ENCODE data around the gene LCTL.
A peak's percentile ranks its signal among the peaks of the same experiment; 100 is the strongest.

The LCTL gene

DNA sequence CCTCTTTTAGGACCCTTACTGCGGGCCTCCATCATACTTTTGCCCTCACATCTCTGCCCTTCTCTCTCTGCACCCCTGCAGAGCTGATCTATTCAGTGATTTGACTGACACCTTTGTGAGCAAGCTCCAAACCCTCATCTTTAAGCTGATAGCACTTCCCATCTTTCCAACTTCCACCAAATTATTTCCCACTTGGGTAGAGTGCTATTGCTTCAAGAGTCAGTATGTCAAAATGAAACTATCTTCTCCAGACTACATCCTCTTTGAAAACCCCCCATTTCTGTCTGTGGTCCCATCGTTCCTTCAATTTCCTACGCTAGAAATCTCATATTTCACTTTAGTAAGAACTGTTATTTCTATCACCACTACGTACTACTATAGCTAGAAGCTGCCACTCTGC is 41.0 kb downstream of the LCTL start:
- in situ Hi-C loops (cut with HindIII; ENCODE audit: low sequenced_read_pairs) = no loop called here
- H3K4me3 ChIP-seq (ENCODE audit: low read depth, low read length) = no peak overlapping the region
- DNase-seq (ENCODE audit: low read depth, low spot score) = no peak
- TF ChIP-seq CTCF (IDR thresholded peaks at IDR 0.05; ENCODE audit: low read depth, low read length) = no peak

DNA sequence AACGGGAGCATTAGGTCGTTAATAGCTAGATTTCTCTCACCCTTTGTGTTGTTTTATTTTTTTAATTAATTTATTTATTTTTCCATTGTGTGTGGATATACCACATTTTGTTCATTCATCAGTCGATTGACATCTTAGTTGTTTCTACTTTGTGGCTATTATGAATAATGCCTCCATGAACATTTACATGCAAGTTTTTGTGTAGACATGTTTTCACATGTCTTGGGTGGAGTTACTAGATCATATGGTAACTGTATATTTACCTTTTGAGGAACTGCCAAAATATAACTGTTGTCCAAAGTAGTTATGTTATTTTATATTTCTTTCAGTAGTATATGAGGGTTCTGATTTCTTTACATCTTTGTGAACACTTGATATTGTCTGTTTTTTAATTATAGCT is 41.9 kb downstream of the LCTL start:
- no peak for DNase-seq (ENCODE audit: low read depth, low spot score)
- in situ Hi-C loops (cut with HindIII; ENCODE audit: low sequenced_read_pairs) = no loop called here
- no peak overlapping the region for H3K4me3 ChIP-seq (ENCODE audit: low read depth, low read length)
- no peak for TF ChIP-seq CTCF (IDR thresholded peaks at IDR 0.05; ENCODE audit: low read depth, low read length)

DNA sequence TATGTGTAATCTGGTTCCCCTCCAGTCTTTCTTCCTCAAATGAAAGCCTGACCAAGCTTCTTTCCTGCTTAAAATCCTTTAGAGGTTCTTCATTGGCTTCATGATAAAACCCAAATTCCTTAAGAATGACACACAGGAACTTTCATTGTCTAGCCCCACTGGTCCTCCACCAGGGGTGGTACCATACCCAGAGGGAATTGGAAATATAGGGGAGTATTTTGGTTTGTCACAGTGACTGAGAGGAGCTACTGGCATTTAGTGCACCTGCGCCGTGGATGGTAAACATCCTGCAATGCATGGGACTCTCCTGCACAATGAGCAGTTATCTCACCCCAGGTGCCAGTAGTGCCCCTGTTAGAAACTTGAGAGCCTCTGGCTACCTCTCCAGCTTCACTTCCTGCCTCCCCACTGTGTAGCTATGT is 49.9 kb downstream of the LCTL start:
- no peak for TF ChIP-seq CTCF (IDR thresholded peaks at IDR 0.05; ENCODE audit: low read depth, low read length)
- in situ Hi-C loops (cut with HindIII; ENCODE audit: low sequenced_read_pairs) = no loop called here
- H3K4me3 ChIP-seq (ENCODE audit: low read depth, low read length) = no peak overlapping the region
- no peak for DNase-seq (ENCODE audit: low read depth, low spot score)

GRCh38 chr15:66514586-66514985 is 51.2 kb downstream of the LCTL start:
- in situ Hi-C loops (cut with HindIII; ENCODE audit: low sequenced_read_pairs) = no loop called here
- H3K4me3 ChIP-seq (ENCODE audit: low read depth, low read length) = no peak overlapping the region
- TF ChIP-seq CTCF (IDR thresholded peaks at IDR 0.05; ENCODE audit: low read depth, low read length) = no peak
- DNase-seq (ENCODE audit: low read depth, low spot score) = no peak

DNA sequence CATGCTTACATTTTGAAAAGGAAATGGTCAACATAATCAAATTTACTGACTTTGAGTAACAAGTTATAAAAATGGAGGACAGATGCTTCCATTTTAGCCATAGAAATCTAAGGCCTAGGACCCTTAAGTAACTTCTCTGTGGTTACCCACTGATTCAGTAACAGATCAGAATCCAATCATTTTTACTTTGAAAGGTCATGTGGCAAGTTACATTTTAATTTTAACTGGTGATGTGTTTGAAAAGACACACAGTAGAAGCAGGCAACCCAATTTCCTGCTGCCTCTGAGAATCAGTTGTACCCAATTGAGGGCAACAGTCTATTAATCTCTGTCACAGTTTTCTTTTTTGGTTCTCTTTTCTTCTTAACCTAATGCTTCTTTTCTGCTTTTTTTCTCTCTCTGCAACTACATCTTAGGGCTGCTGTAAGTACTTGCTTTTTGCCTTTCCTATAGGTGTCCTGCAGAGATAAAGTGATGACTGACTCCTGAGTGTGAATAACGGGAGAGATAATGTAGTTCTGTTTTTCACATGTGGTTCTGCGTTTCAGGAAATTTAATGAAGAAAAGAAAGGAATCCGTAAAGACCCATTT is 57.4 kb downstream of the LCTL start:
- in situ Hi-C loops (cut with HindIII; ENCODE audit: low sequenced_read_pairs) = no loop called here
- DNase-seq (ENCODE audit: low read depth, low spot score) = no peak
- no peak for TF ChIP-seq CTCF (IDR thresholded peaks at IDR 0.05; ENCODE audit: low read depth, low read length)
- no peak overlapping the region for H3K4me3 ChIP-seq (ENCODE audit: low read depth, low read length)

DNA sequence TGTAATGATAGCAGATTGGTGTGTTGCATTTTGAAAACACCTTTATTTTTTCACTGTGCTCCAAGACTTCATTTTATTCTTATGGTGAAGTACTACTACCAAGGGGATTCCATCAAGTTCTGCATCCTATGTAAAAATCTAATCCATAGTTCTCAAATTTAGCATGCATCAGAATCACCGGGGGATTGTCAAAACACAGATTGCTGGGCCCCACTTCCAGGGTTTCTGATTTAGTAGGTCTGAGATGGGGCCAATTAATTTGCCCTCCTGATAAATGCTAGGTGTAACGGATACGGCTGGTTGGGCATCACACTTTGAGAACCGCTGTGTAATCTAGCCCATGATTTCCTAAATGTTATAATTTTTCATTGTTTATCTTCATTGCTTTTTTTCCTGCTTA is 60.0 kb downstream of the LCTL start:
- H3K4me3 ChIP-seq (ENCODE audit: low read depth, low read length) = peak overlapping the region; percentile 100
- TF ChIP-seq CTCF (IDR thresholded peaks at IDR 0.05; ENCODE audit: low read depth, low read length) = no peak
- no peak for DNase-seq (ENCODE audit: low read depth, low spot score)
- in situ Hi-C loops (cut with HindIII; ENCODE audit: low sequenced_read_pairs) = no loop called here

DNA sequence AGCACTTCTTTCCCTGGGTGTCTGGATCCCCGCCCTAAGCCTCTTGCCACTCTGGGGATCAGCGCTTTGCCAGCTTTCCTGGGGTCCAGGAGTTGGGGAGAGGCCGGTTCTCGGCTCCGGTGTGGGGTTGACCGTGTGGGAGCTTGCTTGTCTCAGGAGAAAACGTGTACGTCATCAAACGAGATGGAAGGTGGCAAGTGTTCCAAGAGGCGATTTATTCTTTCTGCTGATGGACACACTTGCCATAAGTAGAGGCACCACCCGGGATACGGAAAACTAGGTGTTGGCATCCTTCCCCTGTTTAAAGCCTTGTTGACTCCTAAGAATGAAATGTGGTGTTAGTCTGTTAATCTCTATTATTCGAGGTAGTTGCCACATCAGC is 60.4 kb downstream of the LCTL start:
- H3K4me3 ChIP-seq (ENCODE audit: low read depth, low read length) = peak overlapping the region; percentile 100
- no peak for TF ChIP-seq CTCF (IDR thresholded peaks at IDR 0.05; ENCODE audit: low read depth, low read length)
- in situ Hi-C loops (cut with HindIII; ENCODE audit: low sequenced_read_pairs) = no loop called here
- DNase-seq (ENCODE audit: low read depth, low spot score) = no peak
